H1 (cell line): ENCODE data around the gene RAB40B. TPM values are rescaled to one million over a fixed set of nuclear protein-coding genes. Genes with fewer than 3 reads are reported as not detected.

ENCODE experiments used
- CTCF ChIA-PET: fragments of 300-600 bp; sonication (Branson Sonifier 250); formaldehyde crosslinking; loops from one replicate; lab custom pipeline; 2021; ENCODE audit not compliant: partially characterized antibody; lab: Charles Lee
- POLR2A ChIA-PET: fragments of 300-600 bp; sonication (Branson Sonifier 250); formaldehyde crosslinking; loops from one replicate; lab custom pipeline; 2021; ENCODE audit warnings: inconsistent platforms; ENCODE audit not compliant: partially characterized antibody; lab: Charles Lee
- DNase-seq, 2 experiments: peaks; one replicate each; pipeline versions ENCODE4 v3.0.0 to v3.0.0-alpha.2; 2010 to 2022; ENCODE audit warnings: low spot score in 2 of 2, low read depth in 1 of 2, mixed read lengths in 1 of 2
- FAIRE-seq: peaks from 2 replicates; lab custom pipeline; 2011; peaks lifted over from hg19 to GRCh38; lab: Jason Lieb, UNC
- H2AFZ ChIP-seq: 2 replicates; pipeline ENCODE4 v1.8.1; 2012; ENCODE audit warnings: low read length, inconsistent platforms
- H2AK5ac ChIP-seq: 2 replicates; pipeline ENCODE4 v1.6.1; 2013; ENCODE audit warnings: low read depth, low read length
- H2BK120ac ChIP-seq: replicated peaks from 2 replicates; pipeline ENCODE3; 2013; ENCODE audit warnings: low read depth, low read length, inconsistent platforms
- H2BK12ac ChIP-seq: 2 replicates; pipeline ENCODE4 v1.6.1; 2013; ENCODE audit warnings: low read depth, low read length
- H2BK15ac ChIP-seq: 2 replicates; pipeline ENCODE4 v1.6.1; 2013; ENCODE audit warnings: low read length
- H2BK20ac ChIP-seq: 2 replicates; pipeline ENCODE4 v1.6.1; 2013; ENCODE audit warnings: low read length
- H2BK5ac ChIP-seq: 2 replicates; pipeline ENCODE4 v1.6.1; 2013; ENCODE audit warnings: low read depth, low read length
- H3K14ac ChIP-seq: 2 replicates; pipeline ENCODE4 v1.6.1; 2013; ENCODE audit warnings: inconsistent platforms; ENCODE audit not compliant: insufficient read length
- H3K18ac ChIP-seq: 2 replicates; pipeline ENCODE4 v1.6.1; 2013; ENCODE audit warnings: low read length; ENCODE audit errors: extremely low read depth
- H3K23ac ChIP-seq: 2 replicates; pipeline ENCODE4 v1.6.1; 2013; ENCODE audit warnings: inconsistent platforms; ENCODE audit not compliant: insufficient read length
- H3K23me2 ChIP-seq: 2 replicates; pipeline ENCODE4 v1.6.1; 2013; ENCODE audit warnings: low read depth, low read length
- H3K27ac ChIP-seq: 2 replicates; pipeline ENCODE4 v1.6.1; 2011; ENCODE audit warnings: low read depth, low read length, inconsistent platforms
- H3K27me3 ChIP-seq, 4 experiments: replicated peaks in 1 of 4; 1 replicate in 1 of 4; 2 replicates in 3 of 4; pipeline versions ENCODE4 v1.6.1 to v1.8.1; 2011 to 2013; ENCODE audit warnings: low read length in 3 of 4, mild to moderate bottlenecking in 3 of 4, inconsistent platforms in 2 of 4, mixed read lengths in 2 of 4, moderate library complexity in 1 of 4; ENCODE audit not compliant: control insufficient read depth in 3 of 4, insufficient read depth in 3 of 4; ENCODE audit errors: extremely low read depth in 1 of 4
- H3K36me3 ChIP-seq, 4 experiments: 2 replicates each; pipeline versions ENCODE4 v1.6.1 to v1.8.1; 2011 to 2013; ENCODE audit warnings: mild to moderate bottlenecking in 4 of 4, low read length in 3 of 4, moderate library complexity in 2 of 4, control low read depth in 1 of 4, inconsistent platforms in 1 of 4; ENCODE audit not compliant: insufficient read depth in 4 of 4, control insufficient read depth in 2 of 4
- H3K4ac ChIP-seq: replicated peaks from 2 replicates; pipeline ENCODE3; 2013; ENCODE audit warnings: low read length, low read depth, mixed read lengths, inconsistent platforms; ENCODE audit not compliant: insufficient read length
- H3K4me1 ChIP-seq, 4 experiments: replicated peaks in 1 of 4; 1 replicate in 1 of 4; 2 replicates in 3 of 4; pipeline versions ENCODE4 v1.6.1 to v1.8.1; 2011 to 2013; ENCODE audit warnings: low read length in 3 of 4, inconsistent platforms in 2 of 4, mixed read lengths in 1 of 4; ENCODE audit not compliant: insufficient read depth in 4 of 4, control insufficient read depth in 3 of 4
- H3K4me2 ChIP-seq, 2 experiments: 2 replicates each; pipeline versions ENCODE4 v1.6.1 to v1.8.1; 2011 to 2013; ENCODE audit warnings: low read depth in 2 of 2, low read length in 2 of 2, control low read depth in 1 of 2, inconsistent platforms in 1 of 2, mild to moderate bottlenecking in 1 of 2; ENCODE audit not compliant: insufficient read depth in 1 of 2
- H3K4me3 ChIP-seq, 4 experiments: fragments of 200-600, 300-600 bp in 1 of 4; sonication (generic), shearing (Covaris generic), sonication (Bioruptor Twin) in 1 of 4; 2 replicates each; pipeline versions ENCODE4 v1.5.1 to v1.8.1; 2011 to 2016; ENCODE audit warnings: low read length in 4 of 4, low read depth in 3 of 4, control low read depth in 2 of 4, inconsistent platforms in 2 of 4, mild to moderate bottlenecking in 2 of 4, mixed read lengths in 1 of 4, moderate library complexity in 1 of 4; ENCODE audit not compliant: insufficient read depth in 2 of 4; ENCODE audit errors: extremely low read depth in 1 of 4
- H3K56ac ChIP-seq: replicated peaks from 2 replicates; pipeline ENCODE3; 2013; ENCODE audit warnings: low read depth, mild to moderate bottlenecking, mixed read lengths, low read length, inconsistent platforms; ENCODE audit not compliant: insufficient read length
- H3K79me1 ChIP-seq: 2 replicates; pipeline ENCODE4 v1.6.1; 2013; ENCODE audit warnings: low read depth, low read length, control low read depth
- H3K79me2 ChIP-seq, 2 experiments: 2 replicates each; pipeline versions ENCODE4 v1.6.1 to v1.8.1; 2012 to 2013; ENCODE audit warnings: low read length in 2 of 2, mild to moderate bottlenecking in 2 of 2, inconsistent platforms in 1 of 2; ENCODE audit not compliant: insufficient read depth in 2 of 2, control insufficient read depth in 1 of 2
- H3K9ac ChIP-seq, 4 experiments: replicated peaks in 1 of 4; 1 replicate in 1 of 4; 2 replicates in 3 of 4; pipeline versions ENCODE4 v1.6.1 to v1.8.1; 2011 to 2013; ENCODE audit warnings: low read depth in 3 of 4, low read length in 3 of 4, control low read depth in 2 of 4, mild to moderate bottlenecking in 2 of 4, moderate library complexity in 2 of 4, inconsistent platforms in 1 of 4; ENCODE audit errors: extremely low read depth in 1 of 4
- H3K9me3 ChIP-seq, 2 experiments: 2 replicates each; pipeline versions ENCODE4 v1.6.1 to v1.8.1; 2012 to 2013; ENCODE audit warnings: mild to moderate bottlenecking in 2 of 2, moderate library complexity in 2 of 2, control low read depth in 1 of 2, inconsistent platforms in 1 of 2, low read depth in 1 of 2, low read length in 1 of 2, mixed read lengths in 1 of 2; ENCODE audit not compliant: insufficient read depth in 2 of 2
- H4K20me1 ChIP-seq, 2 experiments: replicated peaks in 1 of 2; 2 replicates each; pipeline versions ENCODE3 to v1.8.1; 2011 to 2013; ENCODE audit warnings: inconsistent platforms in 2 of 2, low read length in 2 of 2, mild to moderate bottlenecking in 1 of 2; ENCODE audit not compliant: insufficient read depth in 2 of 2, control insufficient read depth in 1 of 2
- H4K5ac ChIP-seq: 2 replicates; pipeline ENCODE4 v1.6.1; 2013; ENCODE audit warnings: low read length, low read depth, mixed read lengths, inconsistent platforms; ENCODE audit not compliant: insufficient read length
- H4K8ac ChIP-seq: 2 replicates; pipeline ENCODE4 v1.8.0; 2013; ENCODE audit warnings: mild to moderate bottlenecking, moderate library complexity, low read length, inconsistent platforms; ENCODE audit not compliant: insufficient read depth; ENCODE audit errors: extremely low read depth
- H4K91ac ChIP-seq: replicated peaks from 2 replicates; pipeline ENCODE3; 2013; ENCODE audit warnings: low read length, mixed read lengths, inconsistent platforms; ENCODE audit not compliant: insufficient read length
- CEBPB ChIP-seq: IDR thresholded peaks from 2 replicates; pipeline ENCODE4 v1.6.1; 2012; ENCODE audit warnings: low read depth, low read length
- RAD21 ChIP-seq, 2 experiments: IDR thresholded peaks in 1 of 2; conservative IDR thresholded peaks in 1 of 2; 2 replicates each; pipeline ENCODE4 v1.6.1; 2011; ENCODE audit warnings: low read depth in 2 of 2, low read length in 2 of 2, improper control_type of control experiment in 1 of 2, inconsistent platforms in 1 of 2, mild to moderate bottlenecking in 1 of 2, moderate library complexity in 1 of 2
- SP4 ChIP-seq: IDR thresholded peaks from 2 replicates; pipeline ENCODE4 v1.6.1; 2012; ENCODE audit warnings: low read length, inconsistent platforms
- WGBS, 2 experiments: shearing (Covaris generic) in 1 of 2; methylation state at CpG; one replicate each; pipeline versions ENCODE4 v1.1.6 to v1.1.7; 2013 to 2015; ENCODE audit warnings: low lambda C conversion rate in 2 of 2, mixed read lengths in 2 of 2, inconsistent platforms in 1 of 2, low coverage in 1 of 2, missing lambda C conversion rate in 1 of 2; ENCODE audit not compliant: insufficient replicate concordance in 2 of 2, insufficient coverage in 1 of 2, insufficient read length in 1 of 2; ENCODE audit errors: extremely low coverage in 1 of 2, missing lambda C conversion rate in 1 of 2; 5-methylcytosine and 5-hydroxymethylcytosine counted together
- polyA plus RNA-seq, 7 experiments: library from polyadenylated mRNA; depleted of rRNA in 3 of 7; stranded (reverse) in 5 of 7; unstranded in 2 of 7; fragments of >200 nt in 5 of 7; fragments of 200-250 nt in 2 of 7; gene quantifications; 1 replicate in 5 of 7; 2 replicates in 1 of 7; 4 replicates in 1 of 7; pipeline versions ENCODE4 v1.2.1 to v1.2.3, GENCODE V29; 2011 to 2013; ENCODE audit warnings: missing spikeins in 2 of 7, mixed read lengths in 2 of 7
- total RNA-seq: library from RNA; stranded (reverse); fragmentation: NEBNext Ultra II Directional; extraction: Animal tissue kit (Norgen Biotek cat#: 25700); gene quantifications from 2 replicates; pipeline ENCODE4 v1.2.1, GENCODE V29; 2021

Gene RAB40B
- total and polyA plus RNA-seq, 2 of the 8 experiments (the other 6 are each of a cell fraction or from before 2014, with no cell fraction given): 3.1 to 4.6 TPM

DNA sequence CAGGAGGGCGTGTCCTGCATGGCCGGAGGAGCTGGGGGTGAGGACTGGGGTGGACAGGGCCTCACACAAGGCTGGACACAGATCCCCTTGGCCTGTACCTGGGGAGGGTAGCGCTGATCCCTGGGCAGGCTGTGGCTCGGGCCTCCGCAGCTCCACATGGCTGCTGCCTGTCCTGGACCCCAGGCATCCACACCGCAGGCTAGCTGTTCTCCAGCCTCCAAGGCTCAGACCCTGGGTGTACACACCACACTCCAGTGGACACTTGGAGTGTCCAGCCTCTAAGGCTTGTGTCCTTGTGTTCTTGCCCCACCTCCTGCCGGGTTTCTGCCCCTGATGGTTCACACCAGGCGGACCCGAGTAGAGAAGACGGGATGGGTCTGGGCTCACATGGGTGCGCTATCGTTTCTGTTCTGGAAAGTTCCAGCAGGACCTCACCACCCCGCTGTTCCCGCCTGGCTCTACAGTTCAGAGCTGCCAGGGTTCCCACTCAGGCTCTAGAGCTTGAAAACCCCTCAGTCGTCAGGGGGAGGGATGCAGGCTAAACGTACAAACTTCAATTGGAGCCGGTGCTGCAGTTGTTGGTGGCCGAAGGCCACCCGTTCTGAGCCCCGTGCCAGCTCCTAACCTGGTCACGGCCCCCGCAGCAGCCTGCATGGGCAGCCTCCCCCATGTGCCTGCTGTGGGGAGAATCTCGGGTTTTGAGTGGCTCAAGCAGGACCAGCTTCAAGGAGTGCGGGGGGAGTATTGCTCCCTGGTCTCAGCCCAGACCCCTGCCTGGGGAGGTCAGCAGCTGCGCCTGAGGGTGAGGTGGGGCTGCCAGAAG, 11.4 kb upstream of the RAB40B start:
- peak overlapping the region; percentile 54 for H4K91ac ChIP-seq
- H3K23ac ChIP-seq: no peak overlapping the region
- peak overlapping the region; percentile 88; the same call in 1 of the 2 replicates for H2BK15ac ChIP-seq
- H3K27me3 ChIP-seq: 0 out of 7 replicates have a peak, but pooled peaks cover 0 to 2% (median 0%) of the 10 kb centered on the region in 4 experiments
- H3K4ac ChIP-seq: peak overlapping the region; percentile 53
- no peak overlapping the region for H3K4me3 ChIP-seq
- CTCF ChIA-PET: interaction anchor here (0.5 to 2.9 kb wide), 12 partner anchors 13 to 1402 kb away, joined by 3 to 22 read pairs (median 4); no protein-coding TSS in a partner anchor
- H3K27ac ChIP-seq: no peak overlapping the region
- H2BK20ac ChIP-seq: peak overlapping the region; percentile 21; the same call in 1 of the 2 replicates
- no peak overlapping the region; the same call in 1 of the 2 replicates for H2BK5ac ChIP-seq
- 94% methylated on average over 22 of the region's 25 CpGs; no CpG with 5 or more reads in 1 of the 2 experiments for WGBS, 2 experiments
- H4K20me1 ChIP-seq: no peaks in the 10 kb centered on the region
- no peaks in the 10 kb centered on the region for H3K79me2 ChIP-seq
- TF ChIP-seq RAD21 (IDR thresholded peaks at IDR 0.05 in 1 of 2, conservative IDR thresholded peaks at IDR 0.05 in 1 of 2; ENCODE audit: low read depth in 2 of 2, low read length in 2 of 2): no peak
- no peak for TF ChIP-seq SP4
- TF ChIP-seq CEBPB: no peak
- no peak overlapping the region for H2BK120ac ChIP-seq
- H3K4me1 ChIP-seq: no peaks in the 10 kb centered on the region
- H4K5ac ChIP-seq: no peak overlapping the region
- POLR2A ChIA-PET: interaction anchor here (0.7 to 1.2 kb wide), 3 partner anchors 10 to 52 kb away, joined by 3 to 4 read pairs (median 3); no protein-coding TSS in a partner anchor
- peak overlapping the region; percentile 27; the same call in 1 of the 2 replicates for H2BK12ac ChIP-seq
- no peaks in the 10 kb centered on the region for H3K36me3 ChIP-seq
- H3K18ac ChIP-seq: no peak overlapping the region
- H2AFZ ChIP-seq: no peak overlapping the region
- no peak overlapping the region; the same call in 1 of the 2 replicates for H4K8ac ChIP-seq
- H3K9me3 ChIP-seq: no peaks in the 10 kb centered on the region
- DNase-seq: no peak
- H3K14ac ChIP-seq: no peak overlapping the region
- no peak overlapping the region for H3K56ac ChIP-seq
- no peak overlapping the region for H3K9ac ChIP-seq
- no peaks in the 10 kb centered on the region for H3K23me2 ChIP-seq
- FAIRE-seq: no peak
- H3K79me1 ChIP-seq: no peaks in the 10 kb centered on the region
- H3K4me2 ChIP-seq: no peak overlapping the region; a peak in 1 of 4 replicates
- 0 out of 2 replicates have a peak overlapping the region, but pooled peaks have one; percentile 48 for H2AK5ac ChIP-seq
